Measurements from ENCODE around the gene SKP1.

SKP1 gene

DNA sequence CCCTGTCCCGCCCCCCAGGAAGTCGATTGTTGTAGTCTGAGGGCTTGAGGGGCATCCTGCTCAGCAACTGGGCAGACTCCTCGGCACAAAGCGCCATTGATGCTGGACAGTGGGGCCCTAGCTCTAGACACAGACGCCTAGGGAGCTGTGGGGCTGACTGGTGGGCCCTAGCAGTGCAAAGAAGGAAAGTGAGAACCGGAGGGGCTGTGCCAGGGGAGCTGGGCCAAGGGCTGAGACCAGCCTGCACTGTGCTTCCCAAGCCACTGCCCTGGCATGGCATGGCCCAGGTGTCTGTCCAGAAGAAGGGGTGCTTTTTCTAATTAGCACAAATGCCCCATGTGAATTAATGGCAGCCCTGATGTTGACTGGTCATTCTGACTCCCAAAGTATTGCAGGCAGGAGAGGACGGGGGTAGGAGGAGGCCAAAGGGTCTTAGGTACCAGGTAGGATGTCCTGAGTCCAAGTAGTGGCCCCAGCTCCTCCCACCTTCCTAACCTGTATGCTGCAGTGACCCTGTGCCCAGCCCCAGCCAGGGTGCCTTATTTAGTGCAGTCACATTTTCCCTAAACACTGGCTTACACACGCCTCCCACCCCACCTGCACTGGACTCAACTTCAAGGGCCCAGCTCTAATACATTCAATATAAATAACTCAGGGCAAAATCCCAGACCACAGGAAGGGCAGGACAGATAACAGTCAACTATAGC, 46.4 kb downstream of the SKP1 start:
- no peak for DNase-seq (ENCODE audit: low read depth)

DNA sequence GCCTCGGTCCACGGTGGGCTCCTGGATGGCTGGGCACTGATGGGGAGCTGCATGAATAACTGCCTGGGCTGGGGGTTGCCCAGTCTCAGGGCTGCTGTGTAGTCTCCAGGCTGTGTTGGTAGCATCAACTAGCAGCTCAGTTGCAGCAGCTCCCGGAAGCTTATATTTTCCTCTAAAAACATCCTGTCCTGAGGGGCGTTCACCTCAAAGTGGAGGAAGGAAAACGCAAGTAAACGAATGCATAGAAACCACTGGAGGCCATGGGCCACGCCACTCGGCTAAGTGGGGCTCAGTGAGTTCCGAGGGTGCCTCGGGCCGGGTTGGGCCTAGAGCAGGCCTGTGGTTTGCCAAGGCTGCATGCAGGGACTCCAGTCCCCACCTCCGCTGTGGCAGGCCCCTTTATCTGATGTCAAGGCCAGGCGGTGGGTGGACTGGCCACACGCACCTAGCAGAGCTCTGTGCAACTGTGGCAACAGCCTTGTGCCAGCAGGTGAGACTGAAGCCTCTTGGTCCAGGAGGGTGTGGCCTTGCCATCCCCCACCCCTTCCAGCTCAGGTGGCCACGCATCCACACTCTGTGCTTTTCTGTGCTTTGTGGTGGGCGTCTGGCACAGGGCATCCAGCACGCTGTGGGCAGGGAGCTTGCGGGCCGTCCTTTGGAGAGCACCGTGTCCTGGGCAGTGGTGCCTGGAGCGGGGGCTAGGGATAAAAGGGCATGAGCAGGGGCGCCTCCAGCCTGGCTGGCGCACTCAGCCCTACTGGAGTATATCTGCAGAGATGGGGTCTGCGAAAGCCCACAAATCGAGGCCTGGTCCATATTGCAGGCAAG, 47.1 kb downstream of the SKP1 start:
- no peak for DNase-seq (ENCODE audit: low read depth)

DNA sequence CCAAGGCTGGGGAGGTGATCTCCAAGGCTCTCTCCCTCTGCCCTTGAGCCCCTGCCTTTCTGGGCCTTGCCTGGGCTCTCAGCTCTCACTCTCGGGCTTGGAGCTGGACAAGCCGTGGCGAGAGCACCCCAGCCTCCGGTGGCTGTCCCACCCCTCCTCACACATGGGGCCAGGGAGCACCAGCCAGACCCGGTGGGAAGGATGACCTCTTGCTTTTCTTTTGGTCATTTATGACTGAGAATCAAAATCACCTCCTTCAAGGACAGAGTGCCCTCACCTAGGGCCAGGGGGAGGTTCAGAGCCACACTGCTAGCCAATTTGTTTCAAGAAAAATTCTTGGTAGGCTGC, 48.1 kb downstream of the SKP1 start:
- no peak for DNase-seq (ENCODE audit: low read depth)

DNA sequence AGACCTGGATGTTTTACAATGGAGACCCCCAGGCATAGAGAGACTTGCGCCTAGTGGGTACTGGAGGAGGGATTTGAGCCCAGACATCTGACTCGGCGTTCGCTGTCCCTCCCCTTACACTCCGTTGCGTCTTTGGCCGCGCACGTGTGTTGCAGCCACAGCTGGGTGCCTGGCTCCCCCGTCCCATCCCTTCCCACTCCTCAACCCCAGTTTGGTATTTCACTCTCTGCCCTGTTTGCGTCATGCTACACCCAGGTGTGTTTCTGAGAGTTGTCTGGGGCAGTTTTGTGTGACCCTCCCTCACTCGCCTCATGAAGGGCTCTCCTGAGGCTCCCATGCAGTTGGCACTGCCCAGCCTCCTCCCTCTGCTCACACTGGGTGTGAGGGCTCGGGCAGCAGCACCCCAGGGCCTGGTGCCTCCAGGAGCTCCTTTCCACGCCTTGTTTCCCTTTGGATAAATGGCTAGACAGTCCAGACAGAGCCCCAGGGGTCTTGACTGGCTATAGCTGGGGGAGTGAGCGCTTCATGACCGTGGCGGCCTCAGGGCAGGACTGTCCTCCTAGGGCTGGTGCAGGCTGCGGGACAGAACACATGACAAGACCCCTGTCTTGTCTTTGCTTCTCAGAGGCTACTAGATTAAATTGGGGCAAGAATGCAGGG, 48.6 kb downstream of the SKP1 start:
- no peak for DNase-seq (ENCODE audit: low read depth)

GRCh38 chr5:134127376-134127861, 49.3 kb downstream of the SKP1 start:
- no peak for DNase-seq (ENCODE audit: low read depth)

DNA sequence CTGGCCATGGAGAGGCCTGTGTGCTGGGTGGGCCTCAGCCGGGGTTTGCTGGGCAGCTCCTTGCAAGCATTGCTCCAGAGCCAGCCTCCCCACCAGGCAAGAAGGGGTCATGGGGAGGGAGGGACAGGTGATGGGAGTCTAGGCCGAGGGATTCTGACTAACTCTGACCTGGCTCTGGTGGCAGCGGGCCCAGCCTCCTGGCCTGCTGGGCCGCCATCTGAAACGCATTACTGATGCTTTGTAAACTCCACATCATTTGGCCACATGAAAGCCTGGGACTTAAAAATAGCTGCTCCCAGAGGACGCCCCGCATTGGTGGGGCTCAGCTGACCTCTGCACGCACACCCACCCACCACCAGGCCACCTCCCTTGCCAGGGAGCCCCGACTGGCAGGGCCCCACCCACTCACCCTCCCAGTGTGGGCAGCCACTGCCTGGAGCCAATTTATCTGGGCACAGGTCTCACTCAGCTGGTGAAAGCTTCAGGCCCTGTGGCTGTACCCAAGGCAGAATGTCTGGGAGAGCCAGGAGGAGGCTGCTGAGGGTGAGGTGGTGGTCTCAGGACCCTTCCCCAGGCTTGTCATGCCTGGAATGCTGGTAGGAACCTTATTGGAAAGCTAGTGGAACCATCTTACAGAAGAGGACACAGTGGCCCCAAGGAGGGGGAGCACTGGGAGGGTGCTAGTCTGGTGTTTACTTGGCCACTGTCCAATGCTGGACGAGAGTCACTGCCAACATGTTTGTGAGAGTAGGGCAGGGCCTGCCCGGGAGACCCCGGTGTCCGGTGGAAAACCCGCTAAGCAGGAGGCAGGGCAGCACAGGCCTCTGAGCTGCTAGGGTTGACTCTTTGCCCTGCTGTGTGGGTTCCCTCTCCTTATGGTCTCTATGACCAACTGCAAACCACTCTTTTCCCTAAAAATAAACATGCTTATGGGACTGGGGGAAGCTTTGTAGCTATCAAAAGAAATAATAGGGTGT, 51.4 kb downstream of the SKP1 start:
- no peak for DNase-seq (ENCODE audit: low read depth)

DNA sequence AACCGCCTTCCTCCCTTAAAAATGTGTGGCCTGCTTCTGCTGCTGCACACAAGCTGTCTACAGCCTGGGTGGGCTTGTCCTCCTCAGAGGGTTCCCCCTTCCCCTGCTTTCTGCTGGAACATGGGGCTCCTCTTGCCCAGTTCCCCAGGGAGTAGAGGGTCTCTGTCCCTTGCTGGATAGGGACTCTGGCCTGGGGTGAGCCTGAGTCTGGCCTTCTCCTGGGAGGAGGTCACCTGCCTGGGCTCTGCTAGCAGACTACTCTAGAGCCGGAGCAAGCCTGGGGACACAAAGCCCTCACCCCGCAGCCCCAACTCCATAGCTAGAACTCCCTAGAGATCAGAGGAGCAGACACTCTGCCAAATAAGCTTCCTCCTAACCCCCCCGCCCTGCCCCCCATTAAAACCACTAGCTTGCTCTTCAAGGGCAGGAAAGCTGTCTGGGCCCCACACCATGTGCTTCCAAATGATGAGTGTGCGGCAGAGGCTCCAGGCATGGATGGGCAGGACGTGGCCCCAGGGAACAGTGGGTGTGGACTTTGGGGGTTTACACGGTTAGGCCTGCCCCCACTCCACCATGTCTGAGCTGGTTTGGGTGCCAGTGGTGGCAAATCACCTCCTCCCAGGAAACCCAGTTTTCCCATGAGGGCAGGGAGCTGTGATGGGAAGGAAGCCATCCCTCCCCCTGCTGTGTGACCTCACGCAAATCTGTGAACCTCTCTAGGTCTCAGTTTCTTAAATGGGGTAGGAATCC, 52.3 kb downstream of the SKP1 start:
- no peak for DNase-seq (ENCODE audit: low read depth)

GRCh38 chr5:134123360-134123759, 53.4 kb downstream of the SKP1 start:
- no peak for DNase-seq (ENCODE audit: low read depth)

DNA sequence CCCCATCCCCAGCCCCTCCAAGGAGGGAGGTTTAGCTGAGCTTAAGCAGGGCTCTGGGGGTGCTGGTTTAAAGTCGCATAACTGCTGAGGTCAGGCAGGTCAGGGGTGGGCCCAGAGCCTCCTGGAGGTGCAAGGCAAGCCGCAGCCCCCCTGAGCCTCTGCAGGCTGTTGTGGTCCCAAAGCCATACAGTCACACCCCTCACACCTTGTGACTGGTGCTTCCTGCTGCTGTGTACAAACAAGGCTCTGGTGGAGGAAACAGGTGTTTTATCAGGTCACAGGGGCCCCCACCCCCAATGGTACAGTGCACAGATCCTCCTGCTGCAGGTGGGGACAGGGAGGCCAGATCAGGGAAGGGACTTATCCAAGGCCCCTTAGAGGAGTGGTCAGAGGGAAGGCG, 54.2 kb downstream of the SKP1 start:
- DNase-seq (ENCODE audit: low read depth), result peak; percentile 68

DNA sequence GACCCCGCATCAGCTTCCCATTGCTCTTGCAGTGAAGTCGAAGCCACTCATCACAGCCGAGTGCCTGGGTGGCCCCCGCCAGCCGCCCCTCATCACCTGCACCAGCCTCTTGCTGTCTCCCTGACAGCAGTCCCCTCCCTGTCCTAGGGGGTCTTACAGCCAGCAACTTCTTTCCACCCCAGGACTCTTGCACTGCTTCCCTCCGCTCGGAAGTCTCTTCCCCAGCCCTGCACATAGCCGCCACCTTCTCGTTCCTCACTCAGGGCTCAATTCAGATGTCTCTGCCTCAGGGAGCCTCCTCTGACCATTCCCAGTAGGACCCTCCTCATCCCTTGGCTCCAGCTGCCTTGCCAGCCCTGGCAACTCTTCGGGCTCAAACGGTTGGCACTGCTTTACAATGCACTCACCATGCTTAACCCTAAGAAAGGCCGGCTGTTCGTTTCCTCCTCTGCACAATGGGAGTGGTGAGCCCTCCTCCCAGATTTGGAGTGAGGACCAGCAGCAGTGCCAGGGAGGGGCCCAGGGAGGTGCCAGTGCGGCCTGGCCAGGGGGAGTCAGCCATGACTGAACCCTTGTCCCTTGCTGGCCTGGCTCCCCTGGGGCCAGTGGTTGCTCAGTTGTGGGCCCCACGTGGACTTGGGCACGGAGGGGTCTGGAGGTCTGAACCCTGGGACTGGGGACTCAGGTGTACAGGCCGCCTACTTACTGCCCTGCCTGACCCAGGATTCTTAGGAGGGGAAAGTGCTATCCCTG, 56.2 kb downstream of the SKP1 start:
- no peak for DNase-seq (ENCODE audit: low read depth)

- no peak for DNase-seq (ENCODE audit: low read depth)
These were observed 57.0 kb downstream of the SKP1 start for GRCh38 chr5:134119720-134120119.

- no peak for DNase-seq (ENCODE audit: low read depth)
These were observed 58.4 kb downstream of the SKP1 start for GRCh38 chr5:134118212-134118835.

DNA sequence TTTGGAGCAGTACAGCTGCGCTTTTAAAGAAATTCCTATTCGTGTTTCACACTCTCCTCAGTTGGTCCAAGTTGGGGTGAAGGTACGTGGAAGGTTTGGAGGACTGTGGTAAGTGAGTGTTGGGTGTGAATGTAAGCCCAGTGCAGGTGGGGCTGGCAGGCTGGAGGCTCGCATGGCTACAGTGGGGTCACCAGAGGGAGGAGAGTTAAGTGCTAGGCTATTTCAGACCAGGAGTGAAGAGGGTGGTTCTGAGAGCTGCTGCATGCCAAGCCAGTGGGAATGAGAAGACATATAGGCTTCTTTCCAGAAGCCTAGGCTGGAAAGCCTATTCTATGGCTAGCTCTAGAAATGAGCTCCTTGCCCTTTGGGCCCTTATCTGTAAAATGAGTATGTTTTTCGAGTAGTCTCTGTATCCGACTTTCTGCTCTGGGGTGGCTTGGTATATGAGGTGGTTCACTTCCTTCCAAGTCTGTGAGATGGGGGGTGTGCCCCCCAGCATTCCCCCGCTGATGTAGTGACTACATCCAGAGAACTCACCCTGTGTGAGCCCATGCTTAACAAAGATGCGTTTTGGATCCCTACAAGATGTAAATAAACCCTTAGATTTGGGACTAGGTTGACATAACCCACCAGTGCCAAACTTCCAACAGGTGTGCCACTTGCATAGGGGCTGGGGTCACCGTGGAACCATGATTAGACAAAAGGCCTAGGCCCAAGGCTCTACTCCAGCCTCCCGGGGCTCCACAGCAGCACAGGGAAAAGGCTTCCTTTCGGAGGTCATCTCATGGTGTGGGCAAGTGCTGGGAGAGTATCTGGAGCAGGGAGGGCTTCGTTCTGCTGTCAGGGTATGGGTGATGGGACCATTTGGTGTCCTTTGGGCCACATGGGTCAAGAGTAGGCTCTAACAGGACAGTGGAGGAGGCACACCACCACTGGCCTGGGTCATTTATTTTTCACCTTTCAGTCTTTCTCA, 59.7 kb downstream of the SKP1 start:
- DNase-seq (ENCODE audit: low read depth), result no peak

- DNase-seq (ENCODE audit: low read depth), result no peak
These were observed 60.5 kb downstream of the SKP1 start for GRCh38 chr5:134116286-134116685.

GRCh38 chr5:134115806-134116175, 61.0 kb downstream of the SKP1 start:
- DNase-seq (ENCODE audit: low read depth), result no peak

GRCh38 chr5:134114886-134115805, 61.6 kb downstream of the SKP1 start:
- peak; percentile 82 for DNase-seq (ENCODE audit: low read depth)
